ENCODE results near the gene CFAP99.

Gene CFAP99

GRCh38 chr4:2432004-2432403 lies 13.2 kb downstream of the CFAP99 start:
- FAIRE-seq = no peak

GRCh38 chr4:2432991-2433530 lies 14.3 kb downstream of the CFAP99 start:
- no peak for FAIRE-seq

- no peak for FAIRE-seq
These were observed 15.0 kb downstream of the CFAP99 start for GRCh38 chr4:2433609-2434350.

GRCh38 chr4:2434420-2434819 lies 15.7 kb downstream of the CFAP99 start:
- FAIRE-seq = no peak

- no peak for FAIRE-seq
These were observed 17.5 kb downstream of the CFAP99 start for GRCh38 chr4:2436301-2436700.

GRCh38 chr4:2436761-2437474 lies 18.2 kb downstream of the CFAP99 start:
- no peak for FAIRE-seq

GRCh38 chr4:2437475-2438215 lies 18.9 kb downstream of the CFAP99 start:
- FAIRE-seq = no peak

GRCh38 chr4:2438822-2439718 lies 20.3 kb downstream of the CFAP99 start:
- FAIRE-seq = no peak

- FAIRE-seq = no peak
These were observed 22.8 kb downstream of the CFAP99 start for GRCh38 chr4:2441393-2442174.

GRCh38 chr4:2442175-2442993 lies 23.6 kb downstream of the CFAP99 start:
- FAIRE-seq = no peak

- FAIRE-seq = no peak
These were observed 24.4 kb downstream of the CFAP99 start for GRCh38 chr4:2443061-2443730.

- FAIRE-seq = no peak
These were observed 25.4 kb downstream of the CFAP99 start for GRCh38 chr4:2443956-2444740.

- no peak for FAIRE-seq
These were observed 26.4 kb downstream of the CFAP99 start for GRCh38 chr4:2445130-2445529.

GRCh38 chr4:2445571-2445970 lies 26.8 kb downstream of the CFAP99 start:
- no peak for FAIRE-seq

- FAIRE-seq = no peak
These were observed 28.2 kb downstream of the CFAP99 start for GRCh38 chr4:2446656-2447564.

GRCh38 chr4:2448589-2448988 lies 29.8 kb downstream of the CFAP99 start:
- no peak for FAIRE-seq

- FAIRE-seq = no peak
These were observed 30.3 kb downstream of the CFAP99 start for GRCh38 chr4:2449051-2449450.
